HepG2 (cell line): ENCODE results near the gene GFY. TPM values are rescaled to one million over a fixed set of nuclear protein-coding genes. Genes with fewer than 3 reads are reported as not detected.

Experiments
- ATF5 ChIP-seq: sonication (generic); formaldehyde crosslinking; IDR thresholded peaks from 2 replicates; pipeline ENCODE4 v1.4.0; 2020; ENCODE audit warnings: mild to moderate bottlenecking, low read depth, missing genetic modification reagents
- CENPT ChIP-seq: sonication (generic); formaldehyde crosslinking; IDR thresholded peaks from 2 replicates; pipeline ENCODE4 v1.8.0; 2022; ENCODE audit warnings: low read depth, mild to moderate bottlenecking, moderate library complexity, missing genetic modification reagents
- CREB1 ChIP-seq, 2 experiments: fragments of 450-650 bp in 1 of 2; IDR thresholded peaks; 2 replicates each; pipeline ENCODE4 v1.6.1; 2016 to 2017; ENCODE audit warnings: control low read depth in 1 of 2, mild to moderate bottlenecking in 1 of 2, missing compliant biosample characterization in 1 of 2, missing genetic modification characterization in 1 of 2
- IKZF5 ChIP-seq: IDR thresholded peaks from 2 replicates; pipeline ENCODE4 v1.6.1; 2018; ENCODE audit warnings: missing genetic modification reagents, mild to moderate bottlenecking, missing compliant biosample characterization
- JUND ChIP-seq: sonication (generic); formaldehyde crosslinking; IDR thresholded peaks from 2 replicates; pipeline ENCODE4 v1.8.0; 2022; ENCODE audit warnings: mild to moderate bottlenecking, missing genetic modification reagents
- MXD3 ChIP-seq: IDR thresholded peaks from 2 replicates; pipeline ENCODE4 v1.6.1; 2016; ENCODE audit warnings: mild to moderate bottlenecking, missing biosample characterization, missing genetic modification reagents
- PAF1 ChIP-seq: IDR thresholded peaks from 2 replicates; pipeline ENCODE4 v1.6.1; 2016; ENCODE audit warnings: missing genetic modification reagents, missing compliant biosample characterization
- RAD51 ChIP-seq: fragments of 450-650 bp; IDR thresholded peaks from 2 replicates; pipeline ENCODE4 v1.6.1; 2016; ENCODE audit warnings: borderline replicate concordance
- SNAPC4 ChIP-seq: sonication (generic); formaldehyde crosslinking; IDR thresholded peaks from 2 replicates; pipeline ENCODE4 v1.4.0; 2020; ENCODE audit warnings: mild to moderate bottlenecking, missing genetic modification reagents
- THAP7 ChIP-seq: sonication (generic); formaldehyde crosslinking; IDR thresholded peaks from 2 replicates; pipeline ENCODE4 v1.8.1; 2023; ENCODE audit warnings: mild to moderate bottlenecking, missing genetic modification reagents
- TOE1 ChIP-seq: sonication (generic); formaldehyde crosslinking; IDR thresholded peaks from 2 replicates; pipeline ENCODE4 v1.4.0; 2020; ENCODE audit warnings: mild to moderate bottlenecking, missing genetic modification reagents
- ZBTB21 ChIP-seq: sonication (generic); formaldehyde crosslinking; IDR thresholded peaks from 2 replicates; pipeline ENCODE4 v1.4.0; 2020; ENCODE audit warnings: missing genetic modification reagents
- ZKSCAN5 ChIP-seq: sonication (generic); formaldehyde crosslinking; IDR thresholded peaks from 2 replicates; pipeline ENCODE4 v1.5.1; 2020; ENCODE audit warnings: mild to moderate bottlenecking, missing genetic modification reagents
- ZKSCAN8 ChIP-seq: IDR thresholded peaks from 2 replicates; pipeline ENCODE4 v1.6.1; 2016; ENCODE audit warnings: borderline replicate concordance, missing genetic modification reagents, missing compliant biosample characterization
- ZMYM2 ChIP-seq: sonication (generic); formaldehyde crosslinking; IDR thresholded peaks from 2 replicates; pipeline ENCODE4 v1.8.0; 2022; ENCODE audit warnings: mild to moderate bottlenecking, missing genetic modification reagents
- ZNF225 ChIP-seq: sonication (generic); formaldehyde crosslinking; IDR thresholded peaks from 2 replicates; pipeline ENCODE4 v1.4.0; 2020; ENCODE audit warnings: mild to moderate bottlenecking, missing genetic modification reagents
- ZNF567 ChIP-seq: sonication (generic); formaldehyde crosslinking; IDR thresholded peaks from 2 replicates; pipeline ENCODE4 v1.8.1; 2023; ENCODE audit warnings: mild to moderate bottlenecking, missing genetic modification reagents, borderline replicate concordance
- ZNF605 ChIP-seq: sonication (generic); formaldehyde crosslinking; IDR thresholded peaks from 2 replicates; pipeline ENCODE4 v1.8.0; 2022; ENCODE audit warnings: mild to moderate bottlenecking, missing genetic modification reagents
- polyA plus RNA-seq, 8 experiments: library from polyadenylated mRNA; depleted of rRNA in 3 of 8; stranded (reverse) in 7 of 8; unstranded in 1 of 8; fragments of >200 nt; fragmentation: Illumina TruSeq in 4 of 8; extraction: Trizol in 4 of 8; gene quantifications; 2 replicates each; pipeline versions ENCODE4 v1.2.1 to v1.2.3, GENCODE V29; 2011 to 2016; ENCODE audit warnings: low read depth in 4 of 8, missing spikeins in 1 of 8, mixed read lengths in 1 of 8; ENCODE audit not compliant: insufficient read depth in 1 of 8
- total RNA-seq, 5 experiments: library from RNA; depleted of rRNA; stranded (reverse); fragments of >200 nt; fragmentation: Illumina TruSeq; extraction: Trizol; gene quantifications; 2 replicates each; pipeline ENCODE4 v1.2.3, GENCODE V29; 2016; ENCODE audit warnings: low read depth in 1 of 5

GFY gene
- total and polyA plus RNA-seq, 2 of the 13 experiments (the other 11 are each of a cell fraction or from before 2014, with no cell fraction given): not detected

- TF ChIP-seq IKZF5 (CRISPR knock-in tag): no peak
- no peak for TF ChIP-seq JUND (CRISPR knock-in tag)
- no peak; the same call in 1 of the 2 replicates for TF ChIP-seq ZNF567
- TF ChIP-seq ZMYM2 (CRISPR knock-in tag): no peak
- no peak for TF ChIP-seq MXD3 (CRISPR knock-in tag)
- TF ChIP-seq CREB1 (IDR thresholded peaks at IDR 0.05): no peak
- peak; percentile 63 for TF ChIP-seq CREB1 (CRISPR knock-in tag; IDR thresholded peaks at IDR 0.05)
- no peak for TF ChIP-seq ZKSCAN5
- TF ChIP-seq CENPT (CRISPR knock-in tag): no peak
- TF ChIP-seq ZNF605: peak; percentile 17; the same call in 1 of the 2 replicates
- no peak for TF ChIP-seq TOE1 (CRISPR knock-in tag)
- no peak for TF ChIP-seq ZNF225 (CRISPR knock-in tag)
- TF ChIP-seq PAF1 (CRISPR knock-in tag): no peak
- no peak for TF ChIP-seq ZBTB21 (CRISPR knock-in tag)
- no peak for TF ChIP-seq RAD51
- TF ChIP-seq THAP7: peak; percentile 98
- no peak for TF ChIP-seq SNAPC4 (CRISPR knock-in tag)
- no peak for TF ChIP-seq ATF5
- 0 out of 2 replicates have a peak, but pooled peaks have one; percentile 62 for TF ChIP-seq ZKSCAN8
These were observed 18.3 kb downstream of the GFY start (continued) for GRCh38 chr19:49443366-49444099.
